D341Med (cell line): ENCODE results near the gene CBX3.
"Not testable (repeated sequence)": the region's sequence is repeated elsewhere in the genome, so short reads cannot be mapped to it uniquely, and the experiment has no call there.

ENCODE experiments used
- DNase-seq: peaks from one replicate; pipeline ENCODE4 v3.0.0; 2012; ENCODE audit warnings: low spot score

CBX3 gene

GRCh38 chr7:26188206-26188956, 13.2 kb upstream of the CBX3 start:
- DNase-seq: no peak

GRCh38 chr7:26188957-26189541, 12.5 kb upstream of the CBX3 start:
- DNase-seq: no peak

GRCh38 chr7:26189697-26190096, 11.8 kb upstream of the CBX3 start:
- no peak for DNase-seq

GRCh38 chr7:26190417-26190869, 11.1 kb upstream of the CBX3 start:
- DNase-seq: no peak

GRCh38 chr7:26191233-26191973, 10.1 kb upstream of the CBX3 start:
- DNase-seq: no peak

GRCh38 chr7:26191974-26192479, 9.5 kb upstream of the CBX3 start:
- DNase-seq: no peak

- DNase-seq: no peak
Observed at GRCh38 chr7:26192485-26193087, 9.0 kb upstream of the CBX3 start.

GRCh38 chr7:26193432-26194207, 7.9 kb upstream of the CBX3 start:
- no peak for DNase-seq

GRCh38 chr7:26194764-26195163, 6.8 kb upstream of the CBX3 start:
- DNase-seq: not testable (repeated sequence)

GRCh38 chr7:26195182-26195581, 6.4 kb upstream of the CBX3 start:
- no peak for DNase-seq

GRCh38 chr7:26195867-26196657, 5.5 kb upstream of the CBX3 start:
- DNase-seq: no peak

- no peak for DNase-seq
Observed at GRCh38 chr7:26197153-26198115, 4.1 kb upstream of the CBX3 start.

GRCh38 chr7:26198133-26198780, 3.3 kb upstream of the CBX3 start:
- no peak for DNase-seq

GRCh38 chr7:26198781-26199169, 2.8 kb upstream of the CBX3 start:
- no peak for DNase-seq

GRCh38 chr7:26199301-26200037, 2.1 kb upstream of the CBX3 start:
- peak; percentile 61 for DNase-seq

GRCh38 chr7:26200038-26200443, 1.5 kb upstream of the CBX3 start:
- peak; percentile 63 for DNase-seq

- peak; percentile 83 for DNase-seq
Observed at GRCh38 chr7:26200444-26201246, 900 bp upstream of the CBX3 start, which contains the start of gene HNRNPA2B1. Gene HNRNPA2B1 (minus strand): TSS chr7:26200746. CDS start chr7:26200577, 169 bp downstream.
